GM12875 (cell line): ENCODE results near the gene NRXN2.
A peak's percentile ranks its signal among the peaks of the same experiment; 100 is the strongest.

Source experiments
- H3K4me3 ChIP-seq: one replicate; pipeline ENCODE4 v1.5.1; 2011; ENCODE audit warnings: low read depth, low read length, control low read depth
- TF ChIP-seq, protein P1 (sequence below): IDR thresholded peaks from 2 replicates; pipeline ENCODE4 v1.5.1; 2011; ENCODE audit warnings: low read depth, mild to moderate bottlenecking, control low read depth, inconsistent platforms, low read length, moderate library complexity, borderline replicate concordance; ENCODE audit not compliant: insufficient read depth

The NRXN2 gene

DNA sequence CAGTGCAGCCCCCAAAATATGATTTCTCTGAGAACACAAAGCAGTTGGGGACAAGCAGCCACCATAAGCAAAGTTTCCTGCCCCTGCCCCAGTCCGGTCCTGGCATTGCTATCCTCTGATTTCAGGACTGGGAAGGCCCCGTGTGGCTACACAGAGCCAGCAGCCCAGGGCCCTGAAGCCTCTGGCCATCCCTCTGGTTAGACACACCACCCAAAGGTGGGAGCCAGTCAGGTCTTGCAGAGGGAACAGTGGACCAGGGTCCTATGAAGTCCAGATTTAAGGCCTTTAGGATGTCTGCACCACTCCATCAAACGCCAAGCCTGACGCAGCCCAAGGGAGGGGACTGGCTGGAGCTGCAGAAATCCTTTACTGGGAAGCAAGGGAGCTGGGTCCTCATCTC, 68.6 kb downstream of the NRXN2 start:
- H3K4me3 ChIP-seq = no peak overlapping the region
- TF ChIP-seq, protein P1, sequence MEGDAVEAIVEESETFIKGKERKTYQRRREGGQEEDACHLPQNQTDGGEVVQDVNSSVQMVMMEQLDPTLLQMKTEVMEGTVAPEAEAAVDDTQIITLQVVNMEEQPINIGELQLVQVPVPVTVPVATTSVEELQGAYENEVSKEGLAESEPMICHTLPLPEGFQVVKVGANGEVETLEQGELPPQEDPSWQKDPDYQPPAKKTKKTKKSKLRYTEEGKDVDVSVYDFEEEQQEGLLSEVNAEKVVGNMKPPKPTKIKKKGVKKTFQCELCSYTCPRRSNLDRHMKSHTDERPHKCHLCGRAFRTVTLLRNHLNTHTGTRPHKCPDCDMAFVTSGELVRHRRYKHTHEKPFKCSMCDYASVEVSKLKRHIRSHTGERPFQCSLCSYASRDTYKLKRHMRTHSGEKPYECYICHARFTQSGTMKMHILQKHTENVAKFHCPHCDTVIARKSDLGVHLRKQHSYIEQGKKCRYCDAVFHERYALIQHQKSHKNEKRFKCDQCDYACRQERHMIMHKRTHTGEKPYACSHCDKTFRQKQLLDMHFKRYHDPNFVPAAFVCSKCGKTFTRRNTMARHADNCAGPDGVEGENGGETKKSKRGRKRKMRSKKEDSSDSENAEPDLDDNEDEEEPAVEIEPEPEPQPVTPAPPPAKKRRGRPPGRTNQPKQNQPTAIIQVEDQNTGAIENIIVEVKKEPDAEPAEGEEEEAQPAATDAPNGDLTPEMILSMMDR = no peak

DNA sequence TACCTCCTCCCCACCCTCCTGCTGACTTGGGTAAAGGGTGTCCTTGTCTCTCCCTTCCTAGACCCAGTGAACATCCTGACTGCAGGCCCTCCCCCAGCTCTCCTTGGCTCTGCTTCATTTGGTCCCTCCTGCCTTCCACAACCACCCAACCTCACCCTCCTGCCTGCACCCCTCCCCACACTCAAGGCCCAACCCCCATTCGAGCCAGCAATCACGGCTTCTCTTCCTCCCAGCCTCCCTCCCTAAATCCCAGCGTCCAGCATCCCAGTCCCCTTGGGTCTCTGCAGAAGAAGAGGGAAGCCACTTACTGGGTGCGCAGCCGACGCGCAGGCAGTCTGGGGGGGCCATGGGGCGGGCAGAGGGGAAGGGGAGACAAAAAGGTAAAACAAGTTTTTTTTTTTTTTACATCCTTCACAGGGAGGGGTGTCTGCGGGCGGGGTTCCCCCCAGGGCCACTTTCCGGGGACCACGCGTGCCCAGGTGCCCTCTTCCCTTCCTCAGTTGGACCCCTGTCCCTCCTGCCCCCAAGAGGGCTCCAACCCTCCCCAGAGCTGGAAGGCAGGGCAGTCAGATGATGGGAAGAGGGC, 69.5 kb downstream of the NRXN2 start:
- H3K4me3 ChIP-seq = no peak overlapping the region
- TF ChIP-seq, protein P1 = no peak

DNA sequence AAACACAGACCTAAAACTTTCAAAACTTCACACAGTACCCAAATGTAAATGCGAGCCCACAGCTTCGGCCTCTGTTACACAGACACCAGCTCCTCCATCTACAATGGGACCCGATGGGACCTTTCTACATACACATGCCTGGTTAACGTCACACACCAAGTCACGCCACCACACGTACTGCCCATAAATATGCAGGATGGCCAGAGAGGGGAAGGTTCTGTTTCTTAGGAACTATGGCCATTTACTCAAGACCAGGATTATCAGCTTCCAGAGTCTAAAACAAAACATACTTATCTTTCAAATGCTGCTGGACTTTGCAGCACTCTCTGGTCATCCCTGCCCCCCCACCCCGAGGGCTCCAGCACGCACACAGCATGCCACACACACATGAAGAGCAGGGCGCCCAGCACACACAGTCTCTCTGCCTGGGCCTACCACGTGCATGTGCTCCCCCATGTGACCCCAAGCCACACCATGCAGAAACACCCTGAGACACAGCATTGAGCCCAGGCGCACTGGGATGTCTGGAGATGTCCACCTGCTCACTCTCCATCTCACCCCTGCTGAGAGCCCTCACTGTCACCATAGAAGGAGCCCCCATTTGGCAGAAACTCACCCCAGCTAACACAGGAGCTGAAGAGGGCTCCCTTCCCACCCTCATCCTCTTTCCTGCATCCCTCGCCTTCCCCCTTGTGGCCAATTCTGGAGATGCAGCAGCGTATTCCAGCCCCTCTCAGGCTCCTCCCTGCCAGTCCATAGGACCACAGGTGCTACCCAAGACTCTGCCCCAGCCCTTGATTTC, 70.2 kb downstream of the NRXN2 start:
- no peak overlapping the region for H3K4me3 ChIP-seq

DNA sequence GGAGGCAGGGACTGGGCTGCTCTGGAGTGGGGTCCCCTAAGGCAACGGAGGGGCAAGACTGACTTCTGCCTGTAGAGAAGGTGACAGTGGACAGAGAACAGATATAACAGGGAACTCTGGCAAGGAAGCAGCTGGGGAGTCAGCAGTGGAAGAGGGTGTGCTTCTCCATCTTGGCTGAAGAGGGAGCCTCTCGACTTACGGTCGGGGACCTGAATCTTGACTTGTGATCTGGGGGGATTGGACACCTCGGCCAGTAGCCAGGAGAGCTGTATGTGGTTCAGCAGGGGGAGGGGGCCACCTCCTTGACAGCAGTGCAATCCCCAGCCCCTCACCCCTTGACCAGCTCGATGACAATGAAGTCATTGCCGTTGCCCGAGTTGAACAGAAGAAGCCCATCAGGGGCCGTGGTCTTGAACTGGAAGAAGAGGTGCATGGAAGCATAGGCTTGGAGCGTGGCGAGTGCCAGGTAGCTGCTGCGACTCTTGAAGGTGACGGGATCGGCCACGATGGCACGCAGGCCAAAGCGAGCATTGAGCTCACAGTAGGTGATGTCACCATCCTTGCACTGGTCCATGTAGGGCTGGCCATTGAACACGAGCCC, 72.0 kb downstream of the NRXN2 start:
- TF ChIP-seq, protein P1 = peak; percentile 63
- no peak overlapping the region for H3K4me3 ChIP-seq

More for the DNA sequence above, 70.2 kb downstream of the NRXN2 start:
- TF ChIP-seq, protein P1 = peak; percentile 89

DNA sequence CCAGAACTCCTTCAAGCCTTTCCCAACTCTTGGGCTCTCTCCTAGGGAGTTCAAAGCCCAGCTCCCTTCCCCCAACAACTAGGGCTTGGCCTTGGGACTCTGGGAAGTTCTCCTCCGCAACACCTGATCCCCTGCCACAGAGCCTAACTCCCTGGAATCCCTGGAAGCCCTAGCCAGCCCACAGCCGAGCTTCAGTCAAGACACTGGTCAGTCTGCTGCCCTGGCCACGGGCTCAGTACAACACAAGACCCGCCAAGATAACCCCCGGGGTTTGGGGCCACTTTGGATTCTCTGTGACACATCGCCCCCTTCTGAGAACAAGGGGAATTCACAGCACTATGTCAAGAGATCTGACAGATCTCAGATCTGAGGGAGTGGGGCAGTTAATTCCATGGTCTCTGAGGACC, 73.7 kb downstream of the NRXN2 start:
- TF ChIP-seq, protein P1 = peak; percentile 44; the same call in 1 of the 2 replicates
- H3K4me3 ChIP-seq = no peak overlapping the region

DNA sequence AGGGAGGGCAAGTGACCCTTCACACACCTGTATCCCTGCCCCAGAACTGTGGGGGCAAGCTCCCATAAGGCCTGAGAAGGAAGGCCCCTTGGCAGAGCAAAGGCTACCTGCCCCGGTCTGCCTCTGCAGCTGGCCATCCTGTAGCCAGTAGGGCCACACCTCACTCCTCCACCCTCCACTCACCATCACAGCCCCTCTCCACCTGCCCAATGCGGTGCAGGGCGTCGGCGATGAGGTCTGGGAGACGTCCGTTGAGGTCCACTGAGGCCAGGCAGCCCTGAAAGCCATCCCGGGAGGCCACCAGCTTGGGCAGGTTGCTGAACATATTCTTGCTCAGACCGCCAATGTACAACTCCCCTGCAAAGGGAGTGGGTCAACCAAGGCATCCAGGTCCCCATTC, 74.4 kb downstream of the NRXN2 start:
- TF ChIP-seq, protein P1 = no peak

More for the DNA sequence above, 74.4 kb downstream of the NRXN2 start:
- no peak overlapping the region for H3K4me3 ChIP-seq
